ENCODE results near the gene ZNF791.

ZNF791 gene

GRCh38 chr19:12667731-12668302, 57.1 kb downstream of the ZNF791 start:
- no peaks in the 10 kb centered on the region for H3K27me3 ChIP-seq (ENCODE audit: control insufficient read depth, low read length)
- H3K79me2 ChIP-seq (ENCODE audit: control insufficient read depth, low read length) = peaks cover 63% of the 10 kb centered on the region
- H3K36me3 ChIP-seq (ENCODE audit: control insufficient read depth, low read length) = peaks cover 37% of the 10 kb centered on the region
- no peak for TF ChIP-seq EZH2phosphoT487 (IDR thresholded peaks at IDR 0.05; ENCODE audit: borderline replicate concordance, low read length)
- TF ChIP-seq CTCF (IDR thresholded peaks at IDR 0.05; ENCODE audit: low read depth, low read length, poor library complexity, severe bottlenecking) = no peak
- no peaks in the 10 kb centered on the region for H3K9me2 ChIP-seq (replicated peaks; ENCODE audit: control insufficient read depth, low read length)
- peak overlapping the region; percentile 89 for H3K4me3 ChIP-seq (ENCODE audit: low read length)
- H3K9me3 ChIP-seq (ENCODE audit: control insufficient read depth, insufficient read depth, low read length) = no peaks in the 10 kb centered on the region
- no peaks in the 10 kb centered on the region for H4K20me1 ChIP-seq (ENCODE audit: control insufficient read depth, insufficient read depth, low read depth, low read length)
- H3K4me1 ChIP-seq (ENCODE audit: control insufficient read depth, low read length) = peaks cover 46% of the 10 kb centered on the region
- H3K27ac ChIP-seq (ENCODE audit: low read depth, low read length) = no peak overlapping the region
- H3K4me2 ChIP-seq (ENCODE audit: low read length) = peak overlapping the region; percentile 92
- H3F3A ChIP-seq (ENCODE audit: control insufficient read depth, insufficient read depth) = 0 out of 2 replicates have a peak, but pooled peaks cover 3% of the 10 kb centered on the region

GRCh38 chr19:12668346-12668745, 57.6 kb downstream of the ZNF791 start:
- no peak overlapping the region for H3K27ac ChIP-seq (ENCODE audit: low read depth, low read length)
- no peaks in the 10 kb centered on the region for H3K9me3 ChIP-seq (ENCODE audit: control insufficient read depth, insufficient read depth, low read length)
- H3K36me3 ChIP-seq (ENCODE audit: control insufficient read depth, low read length) = peaks cover 36% of the 10 kb centered on the region
- TF ChIP-seq CTCF (IDR thresholded peaks at IDR 0.05; ENCODE audit: low read depth, low read length, poor library complexity, severe bottlenecking) = no peak
- no peak for TF ChIP-seq EZH2phosphoT487 (IDR thresholded peaks at IDR 0.05; ENCODE audit: borderline replicate concordance, low read length)
- H3K27me3 ChIP-seq (ENCODE audit: control insufficient read depth, low read length) = no peaks in the 10 kb centered on the region
- peaks cover 63% of the 10 kb centered on the region for H3K79me2 ChIP-seq (ENCODE audit: control insufficient read depth, low read length)
- H4K20me1 ChIP-seq (ENCODE audit: control insufficient read depth, insufficient read depth, low read depth, low read length) = no peaks in the 10 kb centered on the region
- peak overlapping the region; percentile 89 for H3K4me3 ChIP-seq (ENCODE audit: low read length)
- 0 out of 2 replicates have a peak, but pooled peaks cover 3% of the 10 kb centered on the region for H3F3A ChIP-seq (ENCODE audit: control insufficient read depth, insufficient read depth)
- peaks cover 46% of the 10 kb centered on the region for H3K4me1 ChIP-seq (ENCODE audit: control insufficient read depth, low read length)
- H3K9me2 ChIP-seq (replicated peaks; ENCODE audit: control insufficient read depth, low read length) = no peaks in the 10 kb centered on the region
- peak overlapping the region; percentile 92 for H3K4me2 ChIP-seq (ENCODE audit: low read length)

- Histone ChIP-seq H3K4me3 (ENCODE audit: low read length) (peak overlapping the region; percentile 89), H3K4me2 (ENCODE audit: low read length) (peak overlapping the region; percentile 92), H3K9me3 (ENCODE audit: control insufficient read depth, insufficient read depth, low read length) (no peaks in the 10 kb centered on the region), H3K36me3 (ENCODE audit: control insufficient read depth, low read length) (peaks cover 34% of the 10 kb centered on the region), H3K4me1 (ENCODE audit: control insufficient read depth, low read length) (peaks cover 46% of the 10 kb centered on the region), H4K20me1 (ENCODE audit: control insufficient read depth, insufficient read depth, low read depth, low read length) (no peaks in the 10 kb centered on the region), H3K27me3 (ENCODE audit: control insufficient read depth, low read length) (no peaks in the 10 kb centered on the region), H3F3A (ENCODE audit: control insufficient read depth, insufficient read depth) (0 out of 2 replicates have a peak, but pooled peaks cover 3% of the 10 kb centered on the region), H3K9me2 (replicated peaks; ENCODE audit: control insufficient read depth, low read length) (no peaks in the 10 kb centered on the region), H3K79me2 (ENCODE audit: control insufficient read depth, low read length) (peaks cover 63% of the 10 kb centered on the region), H3K27ac (ENCODE audit: low read depth, low read length) (no peak overlapping the region)
- TF ChIP-seq EZH2phosphoT487 (IDR thresholded peaks at IDR 0.05; ENCODE audit: borderline replicate concordance, low read length) (no peak), CTCF (IDR thresholded peaks at IDR 0.05; ENCODE audit: low read depth, low read length, poor library complexity, severe bottlenecking) (no peak)
These were observed 58.2 kb downstream of the ZNF791 start for GRCh38 chr19:12668932-12669269.

Measured in DOHH2 (cell line).